ENCODE measurements around the gene ITPKB. TPM values are rescaled to one million over a fixed set of nuclear protein-coding genes. Genes with fewer than 3 reads are reported as not detected.
"Not testable (repeated sequence)": the region's sequence is repeated elsewhere in the genome, so short reads cannot be mapped to it uniquely, and the experiment has no call there.

Gene ITPKB
- total RNA-seq, 1 experiment from 2014 or later, result 4.4 TPM

GRCh38 chr1:226601456-226601855 lies 137.6 kb downstream of the ITPKB start:
- CTCF ChIA-PET, result no interaction called here

GRCh38 chr1:226600254-226600653 lies 138.8 kb downstream of the ITPKB start:
- no TSS peak for BruUV-seq (replicated peaks)
- Histone ChIP-seq H3K36me3 (ENCODE audit: control insufficient read depth, insufficient read depth, low read length) (no peaks in the 10 kb centered on the region), H3K9me3 (peaks cover 4% of the 10 kb centered on the region), H3K4me1 (peaks cover 11% of the 10 kb centered on the region), H3K4me3 (ENCODE audit: low read depth, low read length) (no peak overlapping the region), H3K27me3 (replicated peaks; ENCODE audit: control insufficient read depth, insufficient read depth, low read length) (no peaks in the 10 kb centered on the region)
- POLR2A ChIA-PET, result no interaction called here
- DNase-seq, result no peak
- no peak overlapping the region for H3K4me3 Mint-ChIP-seq (ENCODE audit: unreplicated experiment)
- H3K4me1 Mint-ChIP-seq (ENCODE audit: low read depth, unreplicated experiment), result peaks cover 4% of the 10 kb centered on the region
- no peak overlapping the region for H3K27ac Mint-ChIP-seq (ENCODE audit: unreplicated experiment)
- H3K36me3 Mint-ChIP-seq (ENCODE audit: insufficient read depth, unreplicated experiment), result peaks cover 5% of the 10 kb centered on the region
- intact Hi-C loops (cut with micrococcal nuclease; ENCODE audit: unreplicated experiment), result no loop called here
- H3K27me3 Mint-ChIP-seq (ENCODE audit: insufficient read depth, unreplicated experiment), result no peaks in the 10 kb centered on the region
- no peak for TF ChIP-seq CTCF (IDR thresholded peaks at IDR 0.05; ENCODE audit: insufficient read depth in 1 of 2, low read depth in 1 of 2, low read length in 1 of 2, severe bottlenecking in 1 of 2, unreplicated experiment in 1 of 2)
- CTCF ChIA-PET, result no interaction called here
- peaks cover 7% of the 10 kb centered on the region for H3K9me3 Mint-ChIP-seq (ENCODE audit: unreplicated experiment)

More at GRCh38 chr1:226601456-226601855, 137.6 kb downstream of the ITPKB start:
- DNase-seq, result no peak
- intact Hi-C loops (cut with micrococcal nuclease; ENCODE audit: unreplicated experiment), result no loop called here
- no peaks in the 10 kb centered on the region for H3K9me3 Mint-ChIP-seq (ENCODE audit: unreplicated experiment)
- POLR2A ChIA-PET, result no interaction called here
- BruUV-seq (replicated peaks), result no TSS peak
- H3K4me1 Mint-ChIP-seq (ENCODE audit: low read depth, unreplicated experiment), result peaks cover 4% of the 10 kb centered on the region
- H3K36me3 ChIP-seq (ENCODE audit: control insufficient read depth, insufficient read depth, low read length), result no peaks in the 10 kb centered on the region
- no peaks in the 10 kb centered on the region for H3K9me3 ChIP-seq
- H3K36me3 Mint-ChIP-seq (ENCODE audit: insufficient read depth, unreplicated experiment), result peaks cover 5% of the 10 kb centered on the region
- TF ChIP-seq CTCF (IDR thresholded peaks at IDR 0.05; ENCODE audit: insufficient read depth in 1 of 2, low read depth in 1 of 2, low read length in 1 of 2, severe bottlenecking in 1 of 2, unreplicated experiment in 1 of 2), result no peak
- no peaks in the 10 kb centered on the region for H3K27me3 ChIP-seq (replicated peaks; ENCODE audit: control insufficient read depth, insufficient read depth, low read length)
- no peak overlapping the region for H3K27ac Mint-ChIP-seq (ENCODE audit: unreplicated experiment)
- H3K4me3 ChIP-seq (ENCODE audit: low read depth, low read length), result no peak overlapping the region
- peaks cover 11% of the 10 kb centered on the region for H3K4me1 ChIP-seq
- H3K4me3 Mint-ChIP-seq (ENCODE audit: unreplicated experiment), result no peak overlapping the region
- no peaks in the 10 kb centered on the region for H3K27me3 Mint-ChIP-seq (ENCODE audit: insufficient read depth, unreplicated experiment)

- no peak overlapping the region for H3K27ac Mint-ChIP-seq (ENCODE audit: unreplicated experiment)
- H3K4me3 Mint-ChIP-seq (ENCODE audit: unreplicated experiment), result no peak overlapping the region
- ChIA-PET POLR2A (no interaction called here), CTCF (no interaction called here)
- Histone ChIP-seq H3K36me3 (ENCODE audit: control insufficient read depth, insufficient read depth, low read length) (no peaks in the 10 kb centered on the region), H3K27me3 (replicated peaks; ENCODE audit: control insufficient read depth, insufficient read depth, low read length) (no peaks in the 10 kb centered on the region), H3K4me1 (peaks cover 6% of the 10 kb centered on the region), H3K4me3 (ENCODE audit: low read depth, low read length) (no peak overlapping the region), H3K9me3 (peaks cover 4% of the 10 kb centered on the region)
- intact Hi-C loops (cut with micrococcal nuclease; ENCODE audit: unreplicated experiment), result no loop called here
- H3K9me3 Mint-ChIP-seq (ENCODE audit: unreplicated experiment), result peaks cover 10% of the 10 kb centered on the region
- no TSS peak for BruUV-seq (replicated peaks)
- peaks cover 5% of the 10 kb centered on the region for H3K36me3 Mint-ChIP-seq (ENCODE audit: insufficient read depth, unreplicated experiment)
- peaks cover 4% of the 10 kb centered on the region for H3K4me1 Mint-ChIP-seq (ENCODE audit: low read depth, unreplicated experiment)
- TF ChIP-seq CTCF (IDR thresholded peaks at IDR 0.05; ENCODE audit: insufficient read depth in 1 of 2, low read depth in 1 of 2, low read length in 1 of 2, severe bottlenecking in 1 of 2, unreplicated experiment in 1 of 2), result no peak
- H3K27me3 Mint-ChIP-seq (ENCODE audit: insufficient read depth, unreplicated experiment), result no peaks in the 10 kb centered on the region
- DNase-seq, result no peak
Measured at GRCh38 chr1:226599636-226600238, 139.3 kb downstream of the ITPKB start.

DNA sequence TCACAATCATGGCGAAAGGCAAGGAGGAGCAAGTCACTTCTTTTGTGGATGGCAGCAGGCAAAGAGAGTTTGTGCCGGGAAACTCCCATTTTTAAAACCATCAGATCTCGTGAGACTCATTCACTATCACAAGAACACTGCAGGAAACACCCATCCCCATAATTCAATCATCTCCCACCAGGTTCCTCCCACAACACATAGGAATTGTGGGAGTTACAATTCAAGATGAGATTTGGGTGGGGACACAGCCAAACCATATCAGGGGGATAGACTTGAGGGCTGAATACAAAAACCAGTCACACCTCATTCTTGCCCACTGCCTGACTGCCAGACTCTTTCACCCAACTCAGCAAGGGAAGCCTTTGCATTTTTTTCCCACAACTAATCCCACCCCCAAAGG lies 140.1 kb downstream of the ITPKB start:
- H3K4me1 ChIP-seq; H3K27me3 Mint-ChIP-seq (ENCODE audit: insufficient read depth, unreplicated experiment); BruUV-seq (replicated peaks); H3K9me3 ChIP-seq; POLR2A ChIA-PET; H3K27ac Mint-ChIP-seq (ENCODE audit: unreplicated experiment); H3K27me3 ChIP-seq (replicated peaks; ENCODE audit: control insufficient read depth, insufficient read depth, low read length); H3K36me3 ChIP-seq (ENCODE audit: control insufficient read depth, insufficient read depth, low read length); H3K4me3 Mint-ChIP-seq (ENCODE audit: unreplicated experiment); H3K9me3 Mint-ChIP-seq (ENCODE audit: unreplicated experiment); H3K4me1 Mint-ChIP-seq (ENCODE audit: low read depth, unreplicated experiment); CTCF ChIA-PET; intact Hi-C loops (cut with micrococcal nuclease; ENCODE audit: unreplicated experiment); H3K36me3 Mint-ChIP-seq (ENCODE audit: insufficient read depth, unreplicated experiment); DNase-seq; H3K4me3 ChIP-seq (ENCODE audit: low read depth, low read length): not testable (repeated sequence)
